SK-N-SH treated with all-trans-retinoic acid at 6 μM for 48 hours (cell line): ENCODE results near the gene CLEC4F.

Experiments
- ATAC-seq: fragments of 200-7000 bp; cut with Tn5 transposase; 3 replicates; pipeline ENCODE4 v1.9.1; 2020; ENCODE audit warnings: mild to moderate bottlenecking, moderate library complexity
- ARNTL ChIP-seq: fragments of 450-650 bp; formaldehyde crosslinking; IDR thresholded peaks from 2 replicates; pipeline ENCODE4 v1.5.0; 2020; ENCODE audit warnings: low read depth, mild to moderate bottlenecking, moderate library complexity, borderline replicate concordance
- BACH2 ChIP-seq: fragments of 250-450 bp; sonication (Bioruptor Pico); IDR thresholded peaks from 2 replicates; pipeline ENCODE4 v1.9.0; 2021; ENCODE audit warnings: mild to moderate bottlenecking, borderline replicate concordance
- CREB5 ChIP-seq: fragments of 250-450 bp; sonication (Bioruptor Pico); IDR thresholded peaks from 2 replicates; pipeline ENCODE4 v1.5.1; 2020; ENCODE audit warnings: low read depth, mild to moderate bottlenecking, moderate library complexity
- CSDC2 ChIP-seq: fragments of 250-450 bp; sonication (Bioruptor Pico); IDR thresholded peaks from 2 replicates; pipeline ENCODE4 v1.5.0; 2020; ENCODE audit warnings: mild to moderate bottlenecking, moderate library complexity
- CSRNP3 ChIP-seq: fragments of 250-450 bp; sonication (Bioruptor Pico); IDR thresholded peaks from 2 replicates; pipeline ENCODE4 v1.5.1; 2021; ENCODE audit warnings: mild to moderate bottlenecking, moderate library complexity
- ESRRG ChIP-seq: fragments of 250-450 bp; sonication (Bioruptor Pico); IDR thresholded peaks from 2 replicates; pipeline ENCODE4 v1.6.1; 2021; ENCODE audit warnings: mild to moderate bottlenecking
- GLIS3 ChIP-seq: fragments of 250-450 bp; sonication (Bioruptor Pico); IDR thresholded peaks from 2 replicates; pipeline ENCODE4 v1.5.0; 2020; ENCODE audit warnings: mild to moderate bottlenecking, moderate library complexity
- ISL1 ChIP-seq: fragments of 250-450 bp; sonication (Bioruptor Pico); IDR thresholded peaks from 2 replicates; pipeline ENCODE4 v2.1.2; 2022; ENCODE audit warnings: mild to moderate bottlenecking, moderate library complexity
- OSR1 ChIP-seq: fragments of 250-450 bp; sonication (Bioruptor Pico); IDR thresholded peaks from 2 replicates; pipeline ENCODE4 v1.8.0; 2022; ENCODE audit warnings: moderate library complexity, mild to moderate bottlenecking, inconsistent platforms
- PATZ1 ChIP-seq: fragments of 250-450 bp; sonication (Bioruptor Pico); IDR thresholded peaks from 2 replicates; pipeline ENCODE4 v1.8.0; 2020; ENCODE audit warnings: mild to moderate bottlenecking, moderate library complexity, borderline replicate concordance
- POU6F1 ChIP-seq: fragments of 250-450 bp; sonication (Bioruptor Pico); IDR thresholded peaks from 2 replicates; pipeline ENCODE4 v1.8.0; 2021; ENCODE audit warnings: low read depth, mild to moderate bottlenecking, moderate library complexity, borderline replicate concordance
- PPARA ChIP-seq: fragments of 250-450 bp; sonication (Bioruptor Pico); IDR thresholded peaks from 2 replicates; pipeline ENCODE4 v1.5.0; 2020; ENCODE audit warnings: mild to moderate bottlenecking, borderline replicate concordance
- RARB ChIP-seq: fragments of 250-450 bp; sonication (Bioruptor Pico); IDR thresholded peaks from 2 replicates; pipeline ENCODE4 v1.8.0; 2021; ENCODE audit warnings: mild to moderate bottlenecking, moderate library complexity
- SNAI2 ChIP-seq: fragments of 250-450 bp; sonication (Bioruptor Pico); IDR thresholded peaks from 2 replicates; pipeline ENCODE4 v1.5.0; 2020; ENCODE audit warnings: mild to moderate bottlenecking, moderate library complexity
- TCF4 ChIP-seq: fragments of 250-450 bp; sonication (Bioruptor Pico); IDR thresholded peaks from 2 replicates; pipeline ENCODE4 v1.8.0; 2021; ENCODE audit warnings: mild to moderate bottlenecking, moderate library complexity, borderline replicate concordance
- TOX ChIP-seq: fragments of 250-450 bp; sonication (Bioruptor Pico); IDR thresholded peaks from 2 replicates; pipeline ENCODE4 v1.8.0; 2021; ENCODE audit warnings: mild to moderate bottlenecking, moderate library complexity, borderline replicate concordance
- TSHZ2 ChIP-seq: fragments of 250-450 bp; sonication (Bioruptor Pico); IDR thresholded peaks from 2 replicates; pipeline ENCODE4 v1.5.0; 2020; ENCODE audit warnings: mild to moderate bottlenecking, moderate library complexity
- ZC3H10 ChIP-seq: fragments of 250-450 bp; sonication (Bioruptor Pico); IDR thresholded peaks from 2 replicates; pipeline ENCODE4 v1.5.1; 2021; ENCODE audit warnings: mild to moderate bottlenecking, moderate library complexity
- ZFP3 ChIP-seq: fragments of 250-450 bp; sonication (Bioruptor Pico); IDR thresholded peaks from 2 replicates; pipeline ENCODE4 v1.5.0; 2020; ENCODE audit warnings: mild to moderate bottlenecking, moderate library complexity
- ZNF565 ChIP-seq: fragments of 450-650 bp; formaldehyde crosslinking; conservative IDR thresholded peaks from 2 replicates; pipeline ENCODE4 v1.5.0; 2020; ENCODE audit warnings: low read depth, mild to moderate bottlenecking, moderate library complexity
- ZNF70 ChIP-seq: fragments of 450-650 bp; formaldehyde crosslinking; IDR thresholded peaks from 2 replicates; pipeline ENCODE4 v1.5.0; 2020; ENCODE audit warnings: mild to moderate bottlenecking, moderate library complexity
- ZNF8 ChIP-seq: fragments of 450-650 bp; formaldehyde crosslinking; IDR thresholded peaks from 2 replicates; pipeline ENCODE4 v1.5.0; 2020; ENCODE audit warnings: mild to moderate bottlenecking, moderate library complexity

Gene CLEC4F

GRCh38 chr2:70771446-70771845, 49.0 kb downstream of the CLEC4F start:
- no peak for ATAC-seq
- TF ChIP-seq POU6F1 (CRISPR knock-in tag) (no peak), OSR1 (CRISPR knock-in tag) (no peak), ZFP3 (CRISPR knock-in tag) (no peak), BACH2 (CRISPR knock-in tag) (no peak), CSRNP3 (CRISPR knock-in tag) (no peak), CREB5 (no peak), GLIS3 (no peak), TSHZ2 (no peak), ISL1 (CRISPR knock-in tag) (no peak), ZNF70 (CRISPR knock-in tag) (no peak), SNAI2 (CRISPR knock-in tag) (no peak), CSDC2 (CRISPR knock-in tag) (no peak), ZNF565 (CRISPR knock-in tag) (no peak), TOX (CRISPR knock-in tag) (no peak)
- TF ChIP-seq, all 23 proteins: peak for 0

- no peak for TF ChIP-seq CSRNP3 (CRISPR knock-in tag)
- TF ChIP-seq CSDC2 (CRISPR knock-in tag) = no peak
- no peak for TF ChIP-seq ZNF70 (CRISPR knock-in tag)
- TF ChIP-seq ARNTL (CRISPR knock-in tag) = no peak
- no peak for TF ChIP-seq PPARA (CRISPR knock-in tag)
- ATAC-seq = no peak
These were observed 50.9 kb downstream of the CLEC4F start for GRCh38 chr2:70769450-70769849.

- no peak for ATAC-seq
- TF ChIP-seq CREB5 = no peak
- no peak for TF ChIP-seq PPARA (CRISPR knock-in tag)
- TF ChIP-seq ESRRG = no peak
- no peak for TF ChIP-seq ZFP3 (CRISPR knock-in tag)
- TF ChIP-seq CSRNP3 (CRISPR knock-in tag) = no peak
- TF ChIP-seq BACH2 (CRISPR knock-in tag) = no peak
- no peak for TF ChIP-seq ZNF8 (CRISPR knock-in tag)
- no peak for TF ChIP-seq SNAI2 (CRISPR knock-in tag)
- TF ChIP-seq RARB = no peak
- no peak for TF ChIP-seq TOX (CRISPR knock-in tag)
- TF ChIP-seq ZNF70 (CRISPR knock-in tag) = no peak
- TF ChIP-seq ZC3H10 = no peak
- TF ChIP-seq OSR1 (CRISPR knock-in tag) = no peak
- no peak for TF ChIP-seq TCF4 (CRISPR knock-in tag)
- TF ChIP-seq ZNF565 (CRISPR knock-in tag) = no peak
- TF ChIP-seq GLIS3 = no peak
- no peak for TF ChIP-seq PATZ1 (CRISPR knock-in tag)
These were observed 51.8 kb downstream of the CLEC4F start for GRCh38 chr2:70768590-70769085.
